ENCODE measurements around the gene MYT1. TPM values are rescaled to one million over a fixed set of nuclear protein-coding genes. Genes with fewer than 3 reads are reported as not detected.
"Not testable (repeated sequence)": the region's sequence is repeated elsewhere in the genome, so short reads cannot be mapped to it uniquely, and the experiment has no call there.

The MYT1 gene
- not detected for total RNA-seq

DNA sequence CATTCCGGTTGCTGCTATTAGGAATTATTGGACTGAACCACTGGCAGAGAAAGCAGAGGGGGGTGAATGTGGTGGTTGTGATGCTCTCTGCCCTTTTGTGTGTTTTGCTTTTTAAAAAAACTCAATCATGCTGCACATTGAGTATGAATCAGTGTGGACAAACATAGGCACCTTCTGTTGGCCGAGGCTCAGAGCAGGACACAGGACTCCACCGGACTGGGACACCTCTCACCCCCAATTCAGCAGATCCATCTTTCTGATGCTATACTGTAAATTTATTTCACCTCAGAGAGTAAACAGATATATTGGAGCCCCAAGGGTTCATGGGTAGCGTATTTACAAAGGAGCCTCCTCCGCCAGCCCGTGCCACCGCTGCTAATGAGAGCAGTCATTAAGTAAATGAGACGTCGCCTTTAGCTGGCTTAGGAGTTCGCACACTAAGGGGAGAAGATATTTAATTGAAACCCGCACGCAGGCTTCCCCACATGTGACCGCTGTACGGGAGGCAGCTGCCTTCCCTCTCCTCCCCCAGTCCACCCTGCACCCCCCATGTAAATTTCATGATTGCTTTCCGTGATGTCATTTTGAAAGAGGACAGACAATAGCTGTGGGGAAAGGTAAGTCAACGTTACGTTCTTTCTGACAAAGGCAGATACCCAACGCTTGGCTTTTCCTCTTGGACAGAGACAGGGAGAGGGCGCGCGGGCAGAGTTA, at the start of gene MYT1:
MYT1 (plus strand) TSS at position 330 of the 714 bp plus-strand sequence. CDS start 34,410 bp downstream, outside the sequence.
- Histone ChIP-seq H3K9me3 (no peaks in the 10 kb centered on the region), H3K4me3 (no peak within 1 kb of the TSS), H3K4me1 (no peaks in the 10 kb centered on the region), H3K27me3 (peaks cover 3% of the 10 kb centered on the region), H3K27ac (no peak within 1 kb of the TSS), H3K36me3 (no peaks in the 10 kb centered on the region)
- TF ChIP-seq POLR2A (IDR thresholded peaks at IDR 0.05) (no peak), POLR2AphosphoS5 (IDR thresholded peaks at IDR 0.05; ENCODE audit: insufficient read depth in 1 of 2, low read depth in 1 of 2) (no peak)
- TF ChIP-seq, protein P1, sequence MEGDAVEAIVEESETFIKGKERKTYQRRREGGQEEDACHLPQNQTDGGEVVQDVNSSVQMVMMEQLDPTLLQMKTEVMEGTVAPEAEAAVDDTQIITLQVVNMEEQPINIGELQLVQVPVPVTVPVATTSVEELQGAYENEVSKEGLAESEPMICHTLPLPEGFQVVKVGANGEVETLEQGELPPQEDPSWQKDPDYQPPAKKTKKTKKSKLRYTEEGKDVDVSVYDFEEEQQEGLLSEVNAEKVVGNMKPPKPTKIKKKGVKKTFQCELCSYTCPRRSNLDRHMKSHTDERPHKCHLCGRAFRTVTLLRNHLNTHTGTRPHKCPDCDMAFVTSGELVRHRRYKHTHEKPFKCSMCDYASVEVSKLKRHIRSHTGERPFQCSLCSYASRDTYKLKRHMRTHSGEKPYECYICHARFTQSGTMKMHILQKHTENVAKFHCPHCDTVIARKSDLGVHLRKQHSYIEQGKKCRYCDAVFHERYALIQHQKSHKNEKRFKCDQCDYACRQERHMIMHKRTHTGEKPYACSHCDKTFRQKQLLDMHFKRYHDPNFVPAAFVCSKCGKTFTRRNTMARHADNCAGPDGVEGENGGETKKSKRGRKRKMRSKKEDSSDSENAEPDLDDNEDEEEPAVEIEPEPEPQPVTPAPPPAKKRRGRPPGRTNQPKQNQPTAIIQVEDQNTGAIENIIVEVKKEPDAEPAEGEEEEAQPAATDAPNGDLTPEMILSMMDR (IDR thresholded peaks at IDR 0.05) = no peak
- intact Hi-C loops (cut with DNase I) = no loop called here
- no peak for DNase-seq (ENCODE audit: extremely low spot score in 2 of 2)

DNA sequence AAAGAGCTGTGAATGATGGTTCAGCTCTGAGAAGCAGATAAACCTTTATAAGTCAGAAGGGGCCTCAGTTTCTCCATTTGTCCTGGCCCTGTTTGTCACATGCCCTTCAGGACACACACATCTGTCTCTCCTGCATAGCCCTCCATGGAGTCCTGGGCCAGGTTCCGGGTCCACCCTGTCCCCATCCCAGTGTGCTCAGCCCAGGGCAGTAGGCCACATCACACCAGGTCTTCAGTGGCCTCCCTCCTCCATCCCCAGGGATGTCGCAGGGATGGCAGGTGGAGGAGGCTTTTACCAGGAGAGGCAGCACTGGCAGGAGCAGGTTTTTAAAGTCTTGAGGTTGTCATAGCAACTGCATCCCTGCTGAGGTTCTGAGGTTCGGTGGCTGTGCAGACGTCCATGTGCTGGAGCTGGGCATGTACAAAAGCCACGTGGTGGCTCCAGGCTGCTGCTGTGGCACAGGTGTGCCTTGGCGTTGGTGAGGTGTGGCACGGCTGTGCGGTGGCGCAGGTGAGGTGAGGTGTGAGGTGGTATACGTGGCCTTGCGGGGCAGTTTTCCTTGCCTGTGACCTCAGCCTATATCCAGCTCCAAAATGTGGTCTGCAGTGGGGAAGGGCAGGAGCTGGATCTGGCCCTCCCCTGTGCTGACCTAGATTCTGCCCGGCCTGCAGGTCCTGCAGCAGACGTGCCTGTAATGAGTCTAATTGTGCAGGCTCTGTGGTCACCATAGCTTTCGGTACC, 48.9 kb upstream of the MYT1 start:
- H3K4me1 ChIP-seq = peaks cover 5% of the 10 kb centered on the region
- no peak for DNase-seq (ENCODE audit: extremely low spot score in 2 of 2)
- no peaks in the 10 kb centered on the region for H3K9me3 ChIP-seq
- no peak overlapping the region for H3K4me3 ChIP-seq
- H3K27me3 ChIP-seq = no peaks in the 10 kb centered on the region
- H3K27ac ChIP-seq = no peak overlapping the region
- H3K36me3 ChIP-seq = no peaks in the 10 kb centered on the region
- intact Hi-C loops (cut with DNase I) = no loop called here
- TF ChIP-seq, protein P1 (IDR thresholded peaks at IDR 0.05) = no peak
- TF ChIP-seq POLR2AphosphoS5 (IDR thresholded peaks at IDR 0.05; ENCODE audit: insufficient read depth in 1 of 2, low read depth in 1 of 2) (no peak), POLR2A (IDR thresholded peaks at IDR 0.05) (no peak)

DNA sequence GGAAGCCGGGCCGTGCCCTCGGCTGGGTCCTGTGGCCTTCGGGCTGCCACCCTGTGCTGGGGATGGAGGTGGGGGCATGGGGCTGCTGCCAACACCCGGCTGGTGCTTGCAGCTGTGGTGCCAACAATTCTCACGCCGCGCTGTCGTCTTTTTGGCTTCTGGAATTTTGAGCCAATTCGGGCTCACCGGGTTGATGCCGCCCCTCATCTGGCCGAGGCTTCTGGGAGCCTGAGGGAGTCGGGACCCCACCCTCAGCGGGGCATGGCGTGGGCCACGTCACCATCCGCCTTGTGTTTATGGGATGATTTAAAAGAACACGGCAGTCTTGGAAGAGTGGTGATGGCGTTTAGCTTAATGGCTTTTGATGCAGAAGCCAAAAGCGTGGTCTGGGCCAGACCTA, 48.2 kb upstream of the MYT1 start:
- intact Hi-C loops (cut with DNase I) = no loop called here
- TF ChIP-seq POLR2AphosphoS5 (IDR thresholded peaks at IDR 0.05; ENCODE audit: insufficient read depth in 1 of 2, low read depth in 1 of 2) (no peak), POLR2A (IDR thresholded peaks at IDR 0.05) (no peak)
- TF ChIP-seq, protein P1 (IDR thresholded peaks at IDR 0.05) = no peak
- Histone ChIP-seq H3K36me3 (no peaks in the 10 kb centered on the region), H3K27ac (no peak overlapping the region), H3K27me3 (no peaks in the 10 kb centered on the region), H3K4me1 (peaks cover 8% of the 10 kb centered on the region), H3K9me3 (no peaks in the 10 kb centered on the region), H3K4me3 (no peak overlapping the region)
- DNase-seq (ENCODE audit: extremely low spot score in 2 of 2) = no peak

DNA sequence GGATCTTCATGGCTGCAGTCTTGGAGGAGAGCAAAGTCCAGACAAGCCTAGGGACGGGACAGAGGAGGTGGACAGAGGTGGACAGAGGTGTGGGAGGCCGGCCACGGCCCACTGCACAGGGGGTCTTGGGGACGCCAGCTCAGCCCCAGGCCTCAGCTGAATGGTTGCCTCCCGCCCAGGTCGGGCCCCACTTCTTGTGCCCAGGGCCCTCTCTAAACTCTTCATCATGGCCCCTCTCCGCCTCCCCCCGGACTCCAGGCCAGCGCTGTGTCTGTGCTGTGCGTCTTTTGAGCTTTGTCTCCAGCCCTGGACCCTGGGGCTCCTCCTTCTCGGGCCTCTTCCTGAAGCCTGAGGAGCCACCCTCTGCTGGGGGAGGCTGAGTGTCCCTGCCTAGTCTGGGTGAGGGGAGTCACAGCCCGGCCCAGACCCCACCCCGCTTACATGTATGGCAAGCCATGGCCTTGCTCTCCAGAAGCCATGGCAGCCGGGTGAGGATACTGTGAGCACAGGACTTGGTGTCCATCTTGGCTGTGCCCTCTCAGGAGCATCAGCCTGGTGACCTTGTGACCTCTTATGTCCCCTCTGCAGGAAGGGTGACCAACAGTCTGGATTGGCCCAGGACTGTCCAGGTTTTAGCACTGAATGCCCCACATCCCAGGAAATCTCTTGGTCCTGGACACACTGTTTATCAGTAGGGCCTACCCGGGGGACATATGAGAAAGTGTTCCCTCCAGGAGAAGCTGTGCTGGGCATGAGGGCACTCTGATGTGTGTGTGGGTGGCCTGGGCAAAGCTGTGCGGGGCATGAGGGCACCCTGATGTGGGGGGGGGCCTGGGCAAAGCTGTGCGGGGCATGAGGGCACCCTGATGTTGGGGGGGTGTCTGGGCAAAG, 47.5 kb upstream of the MYT1 start:
- Histone ChIP-seq H3K27ac (no peak overlapping the region), H3K4me1 (peaks cover 8% of the 10 kb centered on the region), H3K9me3 (no peaks in the 10 kb centered on the region), H3K4me3 (no peak overlapping the region), H3K27me3 (no peaks in the 10 kb centered on the region), H3K36me3 (no peaks in the 10 kb centered on the region)
- TF ChIP-seq POLR2AphosphoS5 (IDR thresholded peaks at IDR 0.05; ENCODE audit: insufficient read depth in 1 of 2, low read depth in 1 of 2) (no peak), POLR2A (IDR thresholded peaks at IDR 0.05) (no peak)
- TF ChIP-seq, protein P1 (IDR thresholded peaks at IDR 0.05) = no peak
- no peak for DNase-seq (ENCODE audit: extremely low spot score in 2 of 2)
- intact Hi-C loops (cut with DNase I) = no loop called here

DNA sequence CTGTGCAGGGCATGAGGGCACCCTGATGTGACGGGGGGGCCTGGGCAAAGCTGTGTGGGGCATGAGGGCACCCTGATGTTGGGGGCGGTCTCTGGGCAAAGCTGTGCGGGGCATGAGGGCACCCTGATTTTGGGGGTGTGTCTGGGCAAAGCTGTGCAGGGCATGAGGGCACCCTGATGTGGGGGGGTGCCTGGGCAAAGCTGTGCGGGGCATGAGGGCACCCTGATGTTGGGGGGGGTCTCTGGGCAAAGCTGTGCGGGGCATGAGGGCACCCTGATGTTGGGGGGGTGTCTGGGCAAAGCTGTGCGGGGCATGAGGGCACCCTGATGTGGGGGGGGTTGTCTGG, 46.8 kb upstream of the MYT1 start:
- DNase-seq (ENCODE audit: extremely low spot score in 2 of 2); H3K4me1 ChIP-seq; H3K27me3 ChIP-seq; H3K27ac ChIP-seq; intact Hi-C loops (cut with DNase I); H3K9me3 ChIP-seq; H3K4me3 ChIP-seq; H3K36me3 ChIP-seq: not testable (repeated sequence)
